Progenitor cell of endocrine pancreas (in vitro differentiated cells): ENCODE results near the gene BRF1. TPM values are rescaled to one million over a fixed set of nuclear protein-coding genes. Genes with fewer than 3 reads are reported as not detected.

Experiments used
- DNase-seq: peaks from one replicate; pipeline ENCODE4 v3.0.0; 2021; ENCODE audit warnings: low spot score; ENCODE audit not compliant: unreplicated experiment
- H3K27ac Mint-ChIP-seq: 2 replicates; pipeline ENCODE4 v1.8.0; 2021; ENCODE audit warnings: mild to moderate bottlenecking, moderate library complexity, mixed read lengths
- H3K27me3 Mint-ChIP-seq: 2 replicates; pipeline ENCODE4 v1.8.0; 2021; ENCODE audit warnings: mixed read lengths
- H3K36me3 Mint-ChIP-seq: 2 replicates; pipeline ENCODE4 v1.8.0; 2022; ENCODE audit warnings: mixed read lengths; ENCODE audit not compliant: insufficient read depth
- H3K4me1 Mint-ChIP-seq: 2 replicates; pipeline ENCODE4 v1.8.0; 2021; ENCODE audit warnings: low read depth, mixed read lengths
- H3K4me3 Mint-ChIP-seq: 2 replicates; pipeline ENCODE4 v1.8.0; 2021; ENCODE audit warnings: low read depth, mild to moderate bottlenecking, moderate library complexity, mixed read lengths
- H3K9me3 Mint-ChIP-seq: 2 replicates; pipeline ENCODE4 v1.8.0; 2021; ENCODE audit warnings: low read depth, mixed read lengths
- total RNA-seq: library from RNA; stranded (reverse); gene quantifications from 2 replicates; pipeline ENCODE4 v1.2.1, GENCODE V29; 2021
- TF ChIP-seq, protein P1 (sequence below): fragments of 200-600 bp; sonication (generic); IDR thresholded peaks from one replicate; pipeline ENCODE4 v1.5.0; 2021; ENCODE audit warnings: antibody characterized with exemption, mild to moderate bottlenecking; ENCODE audit not compliant: unreplicated experiment

The BRF1 gene
- total RNA-seq, 1 donor from 2014 or later, result 49.9 TPM

DNA sequence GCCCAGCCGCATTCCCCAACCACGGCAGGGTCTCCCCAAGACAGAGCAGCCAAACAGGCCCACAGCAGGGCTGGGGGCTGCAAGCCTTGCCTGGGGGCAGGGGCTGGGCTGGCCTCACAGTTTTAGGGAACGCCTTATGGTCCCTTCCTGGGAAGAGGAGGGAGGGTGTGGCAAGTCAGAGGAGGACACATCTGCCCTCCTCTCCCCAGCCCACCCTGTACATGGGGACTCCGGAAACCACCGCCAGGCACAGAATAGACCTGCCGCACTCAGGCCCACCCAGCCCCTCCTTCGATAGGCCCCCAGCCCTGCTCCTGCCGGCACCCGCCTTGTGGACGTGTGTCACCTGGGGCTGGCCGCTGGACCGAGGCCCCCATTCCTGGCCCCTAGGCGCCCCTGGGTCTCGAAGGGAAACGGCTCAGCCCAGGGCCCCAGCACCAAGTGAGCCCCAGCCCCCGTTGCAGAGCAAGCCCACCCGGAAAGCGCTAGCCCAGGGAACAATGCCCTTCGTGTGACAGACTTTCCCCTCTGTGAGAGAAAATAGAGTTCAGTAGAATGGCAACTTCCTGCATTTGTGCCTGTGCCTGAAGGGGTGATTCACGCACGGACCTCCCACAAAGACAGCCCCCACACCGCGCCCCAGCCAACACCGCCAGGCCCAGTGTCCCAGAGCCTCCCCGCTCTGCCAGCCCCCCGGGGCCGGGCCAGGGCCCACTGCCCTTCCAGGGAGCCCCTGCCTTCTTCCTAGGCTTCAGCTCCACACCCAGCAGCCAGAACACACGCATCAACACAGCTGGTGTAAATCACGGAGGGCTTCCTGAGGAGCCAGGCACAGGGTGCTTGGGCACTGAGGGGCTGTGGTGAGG, 107.7 kb downstream of the BRF1 start:
- H3K4me1 Mint-ChIP-seq, result no peaks in the 10 kb centered on the region
- H3K36me3 Mint-ChIP-seq, result no peaks in the 10 kb centered on the region
- no peak overlapping the region for H3K4me3 Mint-ChIP-seq
- peaks cover 30% of the 10 kb centered on the region for H3K27me3 Mint-ChIP-seq
- TF ChIP-seq, protein P1, sequence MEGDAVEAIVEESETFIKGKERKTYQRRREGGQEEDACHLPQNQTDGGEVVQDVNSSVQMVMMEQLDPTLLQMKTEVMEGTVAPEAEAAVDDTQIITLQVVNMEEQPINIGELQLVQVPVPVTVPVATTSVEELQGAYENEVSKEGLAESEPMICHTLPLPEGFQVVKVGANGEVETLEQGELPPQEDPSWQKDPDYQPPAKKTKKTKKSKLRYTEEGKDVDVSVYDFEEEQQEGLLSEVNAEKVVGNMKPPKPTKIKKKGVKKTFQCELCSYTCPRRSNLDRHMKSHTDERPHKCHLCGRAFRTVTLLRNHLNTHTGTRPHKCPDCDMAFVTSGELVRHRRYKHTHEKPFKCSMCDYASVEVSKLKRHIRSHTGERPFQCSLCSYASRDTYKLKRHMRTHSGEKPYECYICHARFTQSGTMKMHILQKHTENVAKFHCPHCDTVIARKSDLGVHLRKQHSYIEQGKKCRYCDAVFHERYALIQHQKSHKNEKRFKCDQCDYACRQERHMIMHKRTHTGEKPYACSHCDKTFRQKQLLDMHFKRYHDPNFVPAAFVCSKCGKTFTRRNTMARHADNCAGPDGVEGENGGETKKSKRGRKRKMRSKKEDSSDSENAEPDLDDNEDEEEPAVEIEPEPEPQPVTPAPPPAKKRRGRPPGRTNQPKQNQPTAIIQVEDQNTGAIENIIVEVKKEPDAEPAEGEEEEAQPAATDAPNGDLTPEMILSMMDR, result no peak
- no peak overlapping the region for H3K27ac Mint-ChIP-seq
- DNase-seq, result no peak
- H3K9me3 Mint-ChIP-seq, result no peaks in the 10 kb centered on the region

DNA sequence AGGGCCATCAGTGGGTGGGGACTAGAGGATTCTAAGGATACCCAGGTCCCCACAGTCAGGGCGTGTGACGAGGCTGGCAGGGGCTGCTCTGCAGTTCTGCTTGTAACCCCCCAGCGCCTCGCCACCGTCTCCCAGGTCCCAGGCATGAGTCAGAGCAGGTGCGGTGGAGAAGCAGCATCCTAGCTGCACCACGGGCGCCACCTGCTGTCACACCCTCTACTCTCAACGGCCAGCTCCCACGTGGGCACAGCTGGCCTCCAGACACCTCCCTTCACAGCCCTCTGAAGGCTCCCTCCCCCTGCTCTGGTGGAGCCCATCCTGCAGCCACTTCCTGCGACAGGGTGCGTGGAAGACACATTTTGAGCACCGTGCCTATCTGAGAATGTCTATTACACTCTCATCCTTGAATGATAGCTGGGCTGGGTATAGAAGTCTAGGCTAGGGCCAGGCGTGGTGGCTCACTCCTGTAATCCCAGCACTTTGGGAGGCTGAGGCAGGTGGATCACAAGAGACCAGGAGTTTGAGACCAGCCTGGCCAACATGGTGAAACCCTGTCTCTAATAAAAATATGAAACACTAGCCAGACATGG, 112.8 kb downstream of the BRF1 start:
- H3K4me3 Mint-ChIP-seq, result no peak overlapping the region
- no peaks in the 10 kb centered on the region for H3K36me3 Mint-ChIP-seq
- peaks cover 27% of the 10 kb centered on the region for H3K27me3 Mint-ChIP-seq
- H3K27ac Mint-ChIP-seq, result no peak overlapping the region
- H3K9me3 Mint-ChIP-seq, result no peaks in the 10 kb centered on the region
- no peak for DNase-seq
- no peaks in the 10 kb centered on the region for H3K4me1 Mint-ChIP-seq
- TF ChIP-seq, protein P1, result no peak

DNA sequence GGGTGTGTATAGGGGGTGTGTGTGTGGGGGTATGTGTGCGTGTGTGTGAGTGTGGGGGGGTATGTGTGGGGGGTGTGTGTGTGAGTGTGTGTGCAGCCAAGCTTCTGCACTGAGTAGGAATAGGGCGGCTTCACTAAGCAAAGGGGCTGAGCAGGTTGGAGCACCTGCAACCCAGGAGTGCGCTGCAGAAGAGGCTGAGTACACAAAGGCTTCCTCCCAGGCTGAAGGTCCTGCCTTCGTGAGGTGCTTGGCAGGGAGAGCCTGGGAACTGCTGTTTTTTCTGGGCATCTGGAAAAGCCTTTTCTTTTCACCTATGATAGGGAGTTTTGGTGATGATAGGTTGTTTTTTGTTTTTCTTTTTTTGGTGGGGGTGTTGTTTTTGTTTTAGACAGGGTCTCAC, 113.7 kb downstream of the BRF1 start:
- Mint-ChIP-seq H3K27me3 (peaks cover 33% of the 10 kb centered on the region), H3K4me1 (no peaks in the 10 kb centered on the region), H3K9me3 (no peaks in the 10 kb centered on the region), H3K36me3 (no peaks in the 10 kb centered on the region), H3K4me3 (no peak overlapping the region), H3K27ac (no peak overlapping the region)
- TF ChIP-seq, protein P1, result no peak
- DNase-seq, result no peak

DNA sequence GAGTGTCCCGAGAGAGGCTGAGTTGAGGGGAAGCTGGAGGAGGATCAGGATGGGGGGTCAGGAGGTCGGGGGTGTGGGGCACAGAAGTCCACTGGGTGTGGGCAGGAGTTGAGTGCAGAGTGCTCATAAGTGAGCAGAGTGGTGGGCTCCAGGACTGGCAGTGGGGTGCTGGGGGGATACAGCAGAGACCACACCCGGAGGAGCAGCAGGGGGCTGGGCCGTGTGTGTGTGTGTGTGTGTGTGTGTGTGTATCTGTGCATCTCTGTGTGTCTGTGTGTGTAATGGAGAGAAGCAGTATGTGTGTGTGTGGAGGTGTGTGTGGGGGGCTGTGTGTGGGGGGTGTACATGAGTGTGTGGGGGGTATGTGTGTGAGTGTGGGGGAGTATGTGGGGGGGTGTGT, 114.8 kb downstream of the BRF1 start:
- H3K4me3 Mint-ChIP-seq, result no peak overlapping the region
- TF ChIP-seq, protein P1, result no peak
- H3K4me1 Mint-ChIP-seq, result no peaks in the 10 kb centered on the region
- no peaks in the 10 kb centered on the region for H3K36me3 Mint-ChIP-seq
- H3K27me3 Mint-ChIP-seq, result peaks cover 34% of the 10 kb centered on the region
- H3K9me3 Mint-ChIP-seq, result no peaks in the 10 kb centered on the region
- no peak for DNase-seq
- H3K27ac Mint-ChIP-seq, result no peak overlapping the region

DNA sequence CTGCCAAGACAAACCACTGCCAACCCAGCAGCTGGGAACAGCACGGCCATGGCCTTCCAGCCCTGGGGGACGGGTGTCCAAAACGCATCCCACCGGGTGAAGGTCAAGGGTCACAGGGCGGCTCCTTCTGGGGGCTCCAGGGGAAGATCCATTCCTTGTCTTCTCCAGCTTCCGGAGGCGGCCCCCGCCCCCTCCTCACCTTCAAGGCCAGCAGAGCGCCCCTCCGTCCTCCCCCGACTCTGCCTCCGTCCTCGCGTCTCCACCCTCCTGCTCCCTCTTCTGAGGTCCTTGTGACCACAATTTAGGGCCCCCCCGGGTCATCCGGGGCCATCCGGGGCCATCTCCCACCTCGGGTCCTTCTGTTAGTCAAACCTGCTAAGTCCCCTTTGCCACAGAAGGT, 115.8 kb downstream of the BRF1 start:
- peaks cover 34% of the 10 kb centered on the region for H3K27me3 Mint-ChIP-seq
- no peak overlapping the region for H3K27ac Mint-ChIP-seq
- H3K36me3 Mint-ChIP-seq, result no peaks in the 10 kb centered on the region
- H3K9me3 Mint-ChIP-seq, result no peaks in the 10 kb centered on the region
- H3K4me1 Mint-ChIP-seq, result no peaks in the 10 kb centered on the region
- DNase-seq, result no peak
- TF ChIP-seq, protein P1, result no peak
- H3K4me3 Mint-ChIP-seq, result no peak overlapping the region
